Measurements from ENCODE around the gene SNTB2.

The SNTB2 gene

DNA sequence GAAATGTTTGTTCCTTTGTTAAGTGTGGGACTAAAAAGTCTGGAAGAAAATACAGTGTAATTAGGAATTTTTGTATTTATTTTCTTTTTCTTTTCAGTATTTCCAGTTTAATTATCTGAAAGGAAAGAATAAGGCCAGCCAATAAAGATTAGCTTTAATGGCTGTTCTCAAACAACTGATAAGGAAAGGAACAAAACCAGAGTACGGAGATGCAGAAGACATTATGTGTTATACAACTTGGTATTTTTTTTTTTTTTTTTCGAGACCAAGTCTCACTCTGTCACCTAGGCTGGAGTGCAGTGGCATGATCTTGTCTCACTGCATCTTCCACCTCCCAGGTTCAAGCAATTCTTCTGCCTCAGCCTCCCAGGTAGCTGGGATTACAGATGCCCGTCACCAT, 47.5 kb downstream of the SNTB2 start:
- no peak overlapping the region for H3K4me3 ChIP-seq
- H3K27ac ChIP-seq, result no peak overlapping the region
- no peak overlapping the region for H3K9ac ChIP-seq
- peaks cover 0 to 15% (median 4%) of the 10 kb centered on the region in 11 experiments; a peak in 4 of 22 replicates for H3K36me3 ChIP-seq
- no peak for TF ChIP-seq Cebpa-rat (IDR thresholded peaks at IDR 0.05)
- no peaks in the 10 kb centered on the region for H3K27me3 ChIP-seq
- H3K9me3 ChIP-seq (replicated peaks in 1 of 11), result no peaks in the 10 kb centered on the region
- peaks cover 0 to 7% (median 0%) of the 10 kb centered on the region in 11 experiments; a peak in 3 of 22 replicates for H4K20me1 ChIP-seq
- no peak overlapping the region for H3K4me2 ChIP-seq
- peaks cover 4 to 15% (median 9%) of the 10 kb centered on the region in 10 experiments; a peak in 11 of 20 replicates for H3K4me1 ChIP-seq

DNA sequence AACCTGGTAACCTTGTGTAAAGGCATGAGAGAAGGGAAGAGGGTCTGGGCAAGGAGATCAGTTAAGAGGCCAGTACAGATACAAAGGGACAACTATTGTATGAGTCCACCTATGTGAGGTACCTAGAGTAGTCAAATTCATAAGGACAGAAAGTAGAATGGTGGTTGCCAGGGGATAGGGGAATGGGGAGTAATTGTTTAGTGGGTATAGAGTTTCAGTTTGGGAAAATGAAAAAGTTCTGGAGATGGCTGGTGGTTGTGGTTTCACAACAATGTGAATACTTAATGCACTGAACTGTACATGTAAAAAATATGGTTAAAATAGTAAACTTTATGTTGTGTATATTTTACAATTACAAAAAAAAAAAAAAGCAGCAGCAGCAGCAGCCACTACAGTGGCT, 49.4 kb downstream of the SNTB2 start:
- Histone ChIP-seq H3K4me3 (no peak overlapping the region), H3K9ac (no peak overlapping the region), H3K36me3 (peaks cover 0 to 15% (median 4%) of the 10 kb centered on the region in 11 experiments; a peak in 7 of 22 replicates), H3K27ac (no peak overlapping the region), H3K4me2 (peak overlapping the region in 7 of 11 experiments; percentile 4 to 49 (median 25); a peak in 10 of 22 replicates), H3K9me3 (replicated peaks in 1 of 11) (no peaks in the 10 kb centered on the region), H4K20me1 (peaks cover 0 to 7% (median 0%) of the 10 kb centered on the region in 11 experiments; a peak in 3 of 22 replicates), H3K27me3 (no peaks in the 10 kb centered on the region), H3K4me1 (peaks cover 4 to 15% (median 9%) of the 10 kb centered on the region in 10 experiments; a peak in 11 of 20 replicates)
- no peak for TF ChIP-seq Cebpa-rat (IDR thresholded peaks at IDR 0.05)

DNA sequence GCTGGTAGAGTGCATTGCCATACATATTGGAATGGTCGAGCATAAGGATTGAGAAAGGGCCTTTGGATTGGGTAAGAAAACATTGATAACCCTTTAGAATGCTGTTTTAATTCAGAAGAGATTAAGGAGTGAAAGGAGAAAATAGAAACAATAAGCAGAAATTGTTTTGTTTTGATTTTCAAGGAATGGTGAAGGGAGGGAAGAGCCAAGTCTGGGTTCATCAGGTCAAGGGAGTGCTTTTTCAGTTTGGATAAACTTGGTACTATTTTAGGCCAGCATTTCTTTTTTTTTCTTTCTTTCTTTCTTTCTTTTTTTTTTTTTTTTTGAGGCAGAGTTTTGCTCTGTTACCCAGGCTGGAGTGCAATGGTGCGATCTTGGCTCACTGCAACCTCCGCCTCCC, 50.3 kb downstream of the SNTB2 start:
- Histone ChIP-seq H3K9ac (no peak overlapping the region), H3K4me1 (peaks cover 4 to 15% (median 9%) of the 10 kb centered on the region in 10 experiments; a peak in 11 of 20 replicates), H3K9me3 (replicated peaks in 1 of 11) (no peaks in the 10 kb centered on the region), H3K4me2 (no peak overlapping the region), H3K36me3 (peaks cover 0 to 15% (median 4%) of the 10 kb centered on the region in 11 experiments; a peak in 7 of 22 replicates), H3K27me3 (no peaks in the 10 kb centered on the region), H3K4me3 (no peak overlapping the region), H3K27ac (no peak overlapping the region), H4K20me1 (peaks cover 0 to 7% (median 0%) of the 10 kb centered on the region in 11 experiments; a peak in 3 of 22 replicates)
- TF ChIP-seq Cebpa-rat (IDR thresholded peaks at IDR 0.05), result no peak

DNA sequence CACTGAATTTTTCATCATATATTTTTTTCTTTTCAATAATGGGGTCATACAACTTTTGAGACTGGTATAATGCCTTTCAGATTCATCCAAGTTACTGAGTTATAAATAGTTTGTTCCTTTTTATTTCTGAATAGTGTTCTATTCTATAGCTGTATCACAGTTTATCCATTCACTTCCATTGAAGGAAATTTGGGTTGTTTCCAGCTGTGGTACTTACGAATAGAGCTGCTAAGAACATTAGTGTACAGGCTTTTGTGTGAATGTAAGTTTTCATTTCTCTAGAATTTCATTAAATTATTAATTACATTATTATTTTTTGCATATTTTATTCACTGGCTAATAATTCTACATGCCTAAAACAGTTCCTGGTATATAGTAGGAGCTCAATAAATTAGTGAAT, 52.9 kb downstream of the SNTB2 start:
- peaks cover 4 to 15% (median 9%) of the 10 kb centered on the region in 10 experiments; a peak in 11 of 20 replicates for H3K4me1 ChIP-seq
- no peak overlapping the region for H3K4me3 ChIP-seq
- no peak for TF ChIP-seq Cebpa-rat (IDR thresholded peaks at IDR 0.05)
- H3K9me3 ChIP-seq (replicated peaks in 1 of 11), result no peaks in the 10 kb centered on the region
- H3K4me2 ChIP-seq, result no peak overlapping the region
- H4K20me1 ChIP-seq, result peaks cover 0 to 7% (median 0%) of the 10 kb centered on the region in 11 experiments; a peak in 3 of 22 replicates
- no peak overlapping the region for H3K27ac ChIP-seq
- peaks cover 0 to 14% (median 4%) of the 10 kb centered on the region in 11 experiments; a peak in 8 of 22 replicates for H3K36me3 ChIP-seq
- H3K27me3 ChIP-seq, result no peaks in the 10 kb centered on the region
- no peak overlapping the region for H3K9ac ChIP-seq

DNA sequence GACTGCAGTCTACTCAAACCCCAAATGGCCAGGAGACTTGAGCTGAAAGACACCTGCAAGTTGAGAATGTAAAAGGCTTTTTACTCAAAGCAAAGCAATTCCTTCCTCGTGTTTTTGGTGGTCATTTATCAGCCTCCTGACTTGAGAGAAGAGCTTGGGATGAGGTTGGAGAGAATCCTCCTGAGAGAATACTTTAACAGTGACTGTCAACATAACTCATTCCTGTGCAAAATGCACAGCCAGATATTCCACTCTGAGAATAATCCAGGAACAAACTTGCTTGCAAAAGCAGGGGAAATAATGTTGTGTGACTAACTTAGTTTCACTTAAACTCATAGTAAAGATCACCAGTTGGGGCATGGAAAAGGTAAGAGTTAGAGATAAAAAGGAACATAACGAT, 53.4 kb downstream of the SNTB2 start:
- H3K4me3 ChIP-seq, result no peak overlapping the region
- H3K4me1 ChIP-seq, result peaks cover 2 to 13% (median 9%) of the 10 kb centered on the region in 10 experiments; a peak in 11 of 20 replicates
- no peak overlapping the region for H3K4me2 ChIP-seq
- no peak overlapping the region for H3K9ac ChIP-seq
- H3K36me3 ChIP-seq, result peaks cover 2 to 15% (median 8%) of the 10 kb centered on the region in 11 experiments; a peak in 18 of 22 replicates
- no peak for TF ChIP-seq Cebpa-rat (IDR thresholded peaks at IDR 0.05)
- no peaks in the 10 kb centered on the region for H3K27me3 ChIP-seq
- no peaks in the 10 kb centered on the region for H3K9me3 ChIP-seq (replicated peaks in 1 of 11)
- peaks cover 0 to 7% (median 0%) of the 10 kb centered on the region in 11 experiments; a peak in 2 of 22 replicates for H4K20me1 ChIP-seq
- no peak overlapping the region for H3K27ac ChIP-seq

DNA sequence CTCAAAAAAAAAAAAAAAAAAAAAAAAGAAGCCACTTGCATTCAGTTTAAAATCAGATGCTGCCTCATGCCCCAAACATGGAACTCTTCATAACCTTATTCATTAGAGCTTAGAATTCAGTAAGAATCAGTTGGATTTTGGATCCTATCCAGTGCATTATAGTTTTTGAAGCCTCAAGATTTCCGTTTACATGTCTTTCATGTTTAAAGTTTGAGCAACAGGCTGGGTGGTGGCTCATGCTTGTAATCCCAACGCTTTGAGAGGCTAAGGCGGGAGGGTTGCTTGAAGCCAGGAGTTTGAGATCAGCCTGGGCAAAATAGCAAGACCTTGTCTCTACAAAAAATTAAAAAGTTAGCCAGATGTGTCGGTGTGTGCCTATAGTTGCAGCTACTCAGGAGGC, 55.0 kb downstream of the SNTB2 start:
- TF ChIP-seq Cebpa-rat (IDR thresholded peaks at IDR 0.05), result no peak
- H3K27ac ChIP-seq, result no peak overlapping the region

DNA sequence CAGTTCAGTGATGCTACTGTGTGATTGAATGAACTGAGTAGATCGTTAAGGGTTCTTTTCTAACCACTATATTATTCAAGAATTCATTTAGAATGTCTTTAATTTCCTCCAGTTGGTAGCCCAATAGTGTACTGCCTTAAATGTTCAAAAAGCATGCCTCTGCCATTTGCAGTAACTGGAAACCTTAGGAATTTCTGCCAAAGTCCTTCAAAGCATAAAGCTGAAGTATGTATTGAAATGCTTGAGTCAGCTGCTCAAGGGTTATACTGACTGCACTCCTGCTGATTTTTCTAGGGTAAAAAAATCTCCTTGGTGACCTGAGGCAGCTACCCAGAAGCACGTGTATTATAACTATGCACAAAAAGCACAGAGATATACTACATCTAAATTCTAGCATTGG, 56.5 kb downstream of the SNTB2 start:
- no peak overlapping the region for H3K4me3 ChIP-seq
- no peak overlapping the region for H3K27ac ChIP-seq
- H4K20me1 ChIP-seq, result no peaks in the 10 kb centered on the region
- no peaks in the 10 kb centered on the region for H3K9me3 ChIP-seq (replicated peaks in 1 of 11)
- no peaks in the 10 kb centered on the region for H3K27me3 ChIP-seq
- no peak overlapping the region for H3K4me2 ChIP-seq
- no peak for TF ChIP-seq Cebpa-rat (IDR thresholded peaks at IDR 0.05)
- H3K36me3 ChIP-seq, result peaks cover 22 to 38% (median 26%) of the 10 kb centered on the region in 11 experiments
- no peak overlapping the region for H3K9ac ChIP-seq
- H3K4me1 ChIP-seq, result no peaks in the 10 kb centered on the region

More for the DNA sequence above, 55.0 kb downstream of the SNTB2 start:
- Histone ChIP-seq H3K36me3 (peaks cover 8 to 22% (median 15%) of the 10 kb centered on the region in 11 experiments), H3K4me1 (no peaks in the 10 kb centered on the region), H3K27me3 (no peaks in the 10 kb centered on the region), H3K9ac (no peak overlapping the region), H4K20me1 (peaks cover 0 to under 1% (median 0%) of the 10 kb centered on the region in 11 experiments; a peak in 1 of 22 replicates), H3K9me3 (replicated peaks in 1 of 11) (no peaks in the 10 kb centered on the region), H3K4me2 (no peak overlapping the region), H3K4me3 (no peak overlapping the region)

DNA sequence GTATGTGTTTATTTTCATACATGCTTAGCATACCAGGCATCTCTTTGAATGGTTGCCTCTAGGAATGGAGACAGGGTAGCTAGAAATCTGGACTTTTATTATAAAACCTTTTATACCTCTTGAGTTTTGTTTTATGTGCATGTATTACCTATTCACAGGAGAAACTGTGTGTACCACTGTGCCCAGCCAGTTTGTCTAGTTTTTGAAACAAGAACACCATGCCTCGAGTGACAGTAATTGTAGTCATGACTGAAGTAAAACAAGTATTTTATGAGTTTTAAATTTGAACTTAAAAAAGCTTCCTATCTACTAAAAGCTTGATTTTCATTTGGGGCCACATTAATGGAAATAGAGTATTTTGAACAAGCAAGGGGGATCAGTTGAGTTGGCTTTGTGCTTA, 57.4 kb downstream of the SNTB2 start:
- Histone ChIP-seq H3K27me3 (no peaks in the 10 kb centered on the region), H3K36me3 (peaks cover 27 to 44% (median 33%) of the 10 kb centered on the region in 11 experiments), H3K9ac (no peak overlapping the region), H3K27ac (no peak overlapping the region), H3K4me2 (no peak overlapping the region), H3K4me1 (no peaks in the 10 kb centered on the region), H3K9me3 (replicated peaks in 1 of 11) (no peaks in the 10 kb centered on the region), H3K4me3 (no peak overlapping the region), H4K20me1 (no peaks in the 10 kb centered on the region)
- TF ChIP-seq Cebpa-rat (IDR thresholded peaks at IDR 0.05), result no peak

DNA sequence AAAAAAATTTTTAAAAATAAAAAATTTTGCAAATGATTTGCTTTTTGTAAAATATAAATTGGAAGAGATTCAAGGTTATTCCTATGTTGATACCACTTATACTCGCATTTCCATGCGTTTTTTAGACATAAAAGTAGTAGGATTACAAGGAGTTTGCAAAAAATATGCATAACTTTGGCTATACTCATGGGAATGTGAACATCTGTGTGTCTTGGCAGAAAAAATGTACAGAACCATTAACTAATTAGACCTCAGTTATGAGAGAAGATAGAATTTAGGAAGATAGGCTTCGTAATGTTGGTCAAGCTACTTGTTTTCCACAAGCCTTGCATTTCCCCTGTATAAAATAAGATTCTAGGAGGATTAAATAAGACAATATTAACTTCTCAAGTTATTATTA, 63.1 kb downstream of the SNTB2 start:
- Histone ChIP-seq H3K27ac (no peak overlapping the region), H3K9ac (no peak overlapping the region), H3K4me1 (0 out of 20 replicates have a peak, but pooled peaks cover 0 to 4% (median 0%) of the 10 kb centered on the region in 10 experiments), H3K27me3 (no peaks in the 10 kb centered on the region), H3K4me2 (no peak overlapping the region), H3K4me3 (no peak overlapping the region), H3K36me3 (peaks cover 37 to 84% (median 63%) of the 10 kb centered on the region in 11 experiments), H4K20me1 (peaks cover 0 to 5% (median 0%) of the 10 kb centered on the region in 11 experiments; a peak in 1 of 22 replicates), H3K9me3 (replicated peaks in 1 of 11) (no peaks in the 10 kb centered on the region)
- no peak for TF ChIP-seq Cebpa-rat (IDR thresholded peaks at IDR 0.05)
